Measurements from ENCODE around the gene RHOA. TPM values are rescaled to one million over a fixed set of nuclear protein-coding genes. Genes with fewer than 3 reads are reported as not detected.
A peak's percentile ranks its signal among the peaks of the same experiment; 100 is the strongest.

The RHOA gene
- total and polyA plus RNA-seq, 2 of the 13 experiments (the other 11 are each of a cell fraction or from before 2014, with no cell fraction given) = 131 to 177 TPM

DNA sequence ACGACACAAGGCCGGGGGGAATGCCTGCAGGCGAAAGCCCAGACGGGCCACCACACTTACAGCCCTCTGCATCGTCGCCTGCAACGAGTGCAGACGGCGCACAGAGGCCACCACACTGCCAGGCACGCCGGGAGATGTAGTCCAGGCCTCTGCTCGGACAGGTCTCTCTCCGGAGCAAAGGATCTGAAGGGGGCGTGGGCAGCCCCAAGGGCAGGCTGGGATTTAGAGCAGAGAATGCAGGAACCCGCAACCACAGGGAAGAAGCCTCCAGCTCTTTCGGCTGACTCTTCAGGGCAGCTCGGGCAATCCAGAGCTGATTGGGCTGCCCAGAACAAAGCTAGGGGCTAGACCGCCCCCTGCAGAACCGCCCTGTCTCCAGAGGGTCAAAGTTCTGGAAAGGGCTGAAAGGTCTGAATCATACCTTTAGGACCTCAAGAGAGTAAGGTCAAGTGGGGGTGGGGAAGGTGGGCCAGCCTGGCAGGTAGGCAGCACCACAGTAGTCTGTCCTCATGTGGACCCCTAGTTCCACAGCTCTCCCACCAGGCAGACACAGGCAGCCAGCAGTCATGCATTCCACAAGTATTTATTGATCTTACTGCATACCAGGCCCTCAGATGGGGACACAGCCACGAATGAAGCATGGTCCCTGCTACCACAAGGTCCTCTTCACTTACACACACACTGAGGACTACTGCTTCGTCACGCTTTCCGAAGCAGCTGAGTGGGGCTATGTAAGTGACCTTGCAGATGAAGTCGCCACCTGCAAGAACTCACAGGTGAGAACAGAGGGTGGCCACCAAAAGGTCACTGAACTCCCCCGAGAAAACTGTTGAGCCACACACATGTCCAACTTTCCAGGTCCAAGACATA is 10.8 kb upstream of the RHOA start, which contains the start of gene AMT (continued):
- TF ChIP-seq, protein P1, sequence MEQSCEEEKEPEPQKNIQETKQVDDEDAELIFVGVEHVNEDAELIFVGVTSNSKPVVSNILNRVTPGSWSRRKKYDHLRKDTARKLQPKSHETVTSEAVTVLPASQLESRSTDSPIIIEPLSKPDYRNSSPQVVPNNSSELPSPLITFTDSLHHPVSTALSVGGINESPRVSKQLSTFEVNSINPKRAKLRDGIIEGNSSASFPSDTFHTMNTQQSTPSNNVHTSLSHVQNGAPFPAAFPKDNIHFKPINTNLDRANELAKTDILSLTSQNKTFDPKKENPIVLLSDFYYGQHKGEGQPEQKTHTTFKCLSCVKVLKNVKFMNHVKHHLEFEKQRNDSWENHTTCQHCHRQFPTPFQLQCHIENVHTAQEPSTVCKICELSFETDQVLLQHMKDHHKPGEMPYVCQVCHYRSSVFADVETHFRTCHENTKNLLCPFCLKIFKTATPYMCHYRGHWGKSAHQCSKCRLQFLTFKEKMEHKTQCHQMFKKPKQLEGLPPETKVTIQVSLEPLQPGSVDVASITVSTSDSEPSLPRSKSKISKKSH (CRISPR knock-in tag; IDR thresholded peaks at IDR 0.05; ENCODE audit: borderline replicate concordance) = no peak
- TF ChIP-seq, protein P2, sequence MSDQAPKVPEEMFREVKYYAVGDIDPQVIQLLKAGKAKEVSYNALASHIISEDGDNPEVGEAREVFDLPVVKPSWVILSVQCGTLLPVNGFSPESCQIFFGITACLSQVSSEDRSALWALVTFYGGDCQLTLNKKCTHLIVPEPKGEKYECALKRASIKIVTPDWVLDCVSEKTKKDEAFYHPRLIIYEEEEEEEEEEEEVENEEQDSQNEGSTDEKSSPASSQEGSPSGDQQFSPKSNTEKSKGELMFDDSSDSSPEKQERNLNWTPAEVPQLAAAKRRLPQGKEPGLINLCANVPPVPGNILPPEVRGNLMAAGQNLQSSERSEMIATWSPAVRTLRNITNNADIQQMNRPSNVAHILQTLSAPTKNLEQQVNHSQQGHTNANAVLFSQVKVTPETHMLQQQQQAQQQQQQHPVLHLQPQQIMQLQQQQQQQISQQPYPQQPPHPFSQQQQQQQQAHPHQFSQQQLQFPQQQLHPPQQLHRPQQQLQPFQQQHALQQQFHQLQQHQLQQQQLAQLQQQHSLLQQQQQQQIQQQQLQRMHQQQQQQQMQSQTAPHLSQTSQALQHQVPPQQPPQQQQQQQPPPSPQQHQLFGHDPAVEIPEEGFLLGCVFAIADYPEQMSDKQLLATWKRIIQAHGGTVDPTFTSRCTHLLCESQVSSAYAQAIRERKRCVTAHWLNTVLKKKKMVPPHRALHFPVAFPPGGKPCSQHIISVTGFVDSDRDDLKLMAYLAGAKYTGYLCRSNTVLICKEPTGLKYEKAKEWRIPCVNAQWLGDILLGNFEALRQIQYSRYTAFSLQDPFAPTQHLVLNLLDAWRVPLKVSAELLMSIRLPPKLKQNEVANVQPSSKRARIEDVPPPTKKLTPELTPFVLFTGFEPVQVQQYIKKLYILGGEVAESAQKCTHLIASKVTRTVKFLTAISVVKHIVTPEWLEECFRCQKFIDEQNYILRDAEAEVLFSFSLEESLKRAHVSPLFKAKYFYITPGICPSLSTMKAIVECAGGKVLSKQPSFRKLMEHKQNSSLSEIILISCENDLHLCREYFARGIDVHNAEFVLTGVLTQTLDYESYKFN (CRISPR knock-in tag; conservative IDR thresholded peaks at IDR 0.05) = peak; percentile 80
- no peak for TF ChIP-seq LCORL (IDR thresholded peaks at IDR 0.05)
- TF ChIP-seq LCORL (CRISPR knock-in tag; IDR thresholded peaks at IDR 0.05) = peak; percentile 80
- TF ChIP-seq, protein P3, sequence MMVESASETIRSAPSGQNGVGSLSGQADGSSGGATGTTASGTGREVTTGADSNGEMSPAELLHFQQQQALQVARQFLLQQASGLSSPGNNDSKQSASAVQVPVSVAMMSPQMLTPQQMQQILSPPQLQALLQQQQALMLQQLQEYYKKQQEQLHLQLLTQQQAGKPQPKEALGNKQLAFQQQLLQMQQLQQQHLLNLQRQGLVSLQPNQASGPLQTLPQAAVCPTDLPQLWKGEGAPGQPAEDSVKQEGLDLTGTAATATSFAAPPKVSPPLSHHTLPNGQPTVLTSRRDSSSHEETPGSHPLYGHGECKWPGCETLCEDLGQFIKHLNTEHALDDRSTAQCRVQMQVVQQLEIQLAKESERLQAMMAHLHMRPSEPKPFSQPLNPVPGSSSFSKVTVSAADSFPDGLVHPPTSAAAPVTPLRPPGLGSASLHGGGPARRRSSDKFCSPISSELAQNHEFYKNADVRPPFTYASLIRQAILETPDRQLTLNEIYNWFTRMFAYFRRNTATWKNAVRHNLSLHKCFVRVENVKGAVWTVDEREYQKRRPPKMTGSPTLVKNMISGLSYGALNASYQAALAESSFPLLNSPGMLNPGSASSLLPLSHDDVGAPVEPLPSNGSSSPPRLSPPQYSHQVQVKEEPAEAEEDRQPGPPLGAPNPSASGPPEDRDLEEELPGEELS (CRISPR knock-in tag; IDR thresholded peaks at IDR 0.05) = 0 out of 2 replicates have a peak, but pooled peaks have one; percentile 20
- peak; percentile 44; the same call in 1 of the 2 replicates for TF ChIP-seq RFXAP (CRISPR knock-in tag; IDR thresholded peaks at IDR 0.05; ENCODE audit: borderline replicate concordance)
- TF ChIP-seq ZNF557 (CRISPR knock-in tag; IDR thresholded peaks at IDR 0.05) = no peak
- TF ChIP-seq RXRA (CRISPR knock-in tag; IDR thresholded peaks at IDR 0.05) = peak; percentile 92; the same call in 1 of the 2 replicates
- no peak for TF ChIP-seq ZNF530 (CRISPR knock-in tag; IDR thresholded peaks at IDR 0.05; ENCODE audit: low read depth)
- TF ChIP-seq NR2F6 (IDR thresholded peaks at IDR 0.05) = peak; percentile 89
- peak; percentile 89 for TF ChIP-seq NR2F6 (CRISPR knock-in tag; IDR thresholded peaks at IDR 0.05)
- TF ChIP-seq NFE2 (CRISPR knock-in tag; IDR thresholded peaks at IDR 0.05) = no peak
- TF ChIP-seq CHD2 (IDR thresholded peaks at IDR 0.05; ENCODE audit: low read depth, low read length) = no peak
- TF ChIP-seq MYC (CRISPR knock-in tag; IDR thresholded peaks at IDR 0.05; ENCODE audit: borderline replicate concordance) = peak; percentile 65
- TF ChIP-seq, protein P4, sequence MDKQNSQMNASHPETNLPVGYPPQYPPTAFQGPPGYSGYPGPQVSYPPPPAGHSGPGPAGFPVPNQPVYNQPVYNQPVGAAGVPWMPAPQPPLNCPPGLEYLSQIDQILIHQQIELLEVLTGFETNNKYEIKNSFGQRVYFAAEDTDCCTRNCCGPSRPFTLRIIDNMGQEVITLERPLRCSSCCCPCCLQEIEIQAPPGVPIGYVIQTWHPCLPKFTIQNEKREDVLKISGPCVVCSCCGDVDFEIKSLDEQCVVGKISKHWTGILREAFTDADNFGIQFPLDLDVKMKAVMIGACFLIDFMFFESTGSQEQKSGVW (CRISPR knock-in tag; IDR thresholded peaks at IDR 0.05; ENCODE audit: borderline replicate concordance) = no peak
- no peak for TF ChIP-seq KDM1A (CRISPR knock-in tag; IDR thresholded peaks at IDR 0.05)
- TF ChIP-seq XBP1 (CRISPR knock-in tag; IDR thresholded peaks at IDR 0.05) = no peak
- no peak for TF ChIP-seq ZNF460 (CRISPR knock-in tag; IDR thresholded peaks at IDR 0.05; ENCODE audit: borderline replicate concordance)
- peak; percentile 91 for TF ChIP-seq HNF4A (CRISPR knock-in tag; IDR thresholded peaks at IDR 0.05)
- TF ChIP-seq ZNF720 (CRISPR knock-in tag; IDR thresholded peaks at IDR 0.05) = no peak
- TF ChIP-seq, protein P5, sequence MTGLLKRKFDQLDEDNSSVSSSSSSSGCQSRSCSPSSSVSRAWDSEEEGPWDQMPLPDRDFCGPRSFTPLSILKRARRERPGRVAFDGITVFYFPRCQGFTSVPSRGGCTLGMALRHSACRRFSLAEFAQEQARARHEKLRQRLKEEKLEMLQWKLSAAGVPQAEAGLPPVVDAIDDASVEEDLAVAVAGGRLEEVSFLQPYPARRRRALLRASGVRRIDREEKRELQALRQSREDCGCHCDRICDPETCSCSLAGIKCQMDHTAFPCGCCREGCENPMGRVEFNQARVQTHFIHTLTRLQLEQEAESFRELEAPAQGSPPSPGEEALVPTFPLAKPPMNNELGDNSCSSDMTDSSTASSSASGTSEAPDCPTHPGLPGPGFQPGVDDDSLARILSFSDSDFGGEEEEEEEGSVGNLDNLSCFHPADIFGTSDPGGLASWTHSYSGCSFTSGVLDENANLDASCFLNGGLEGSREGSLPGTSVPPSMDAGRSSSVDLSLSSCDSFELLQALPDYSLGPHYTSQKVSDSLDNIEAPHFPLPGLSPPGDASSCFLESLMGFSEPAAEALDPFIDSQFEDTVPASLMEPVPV (CRISPR knock-in tag; IDR thresholded peaks at IDR 0.05) = no peak
